Measurements from ENCODE around the gene SLC8A1.

DNA sequence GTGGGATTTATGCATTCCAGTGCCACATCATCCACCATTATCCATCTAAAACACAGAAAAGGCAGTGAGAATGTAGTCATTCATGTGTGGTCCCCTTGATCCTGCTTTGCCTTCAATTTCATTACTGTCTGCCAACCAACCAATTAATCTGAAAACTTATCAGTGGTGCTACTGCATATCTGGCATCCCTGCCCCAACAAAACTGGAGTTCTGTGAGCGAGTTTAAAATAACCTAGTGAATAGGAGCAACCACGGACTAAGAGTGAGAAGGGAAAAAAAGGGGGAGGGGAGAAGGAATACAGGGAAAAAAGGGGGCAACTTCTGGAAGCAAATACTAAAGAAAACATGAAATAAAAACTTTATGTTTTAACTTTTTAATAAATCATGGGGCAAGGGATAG lies 42.2 kb downstream of the SLC8A1 start:
- TF ChIP-seq, protein P1, sequence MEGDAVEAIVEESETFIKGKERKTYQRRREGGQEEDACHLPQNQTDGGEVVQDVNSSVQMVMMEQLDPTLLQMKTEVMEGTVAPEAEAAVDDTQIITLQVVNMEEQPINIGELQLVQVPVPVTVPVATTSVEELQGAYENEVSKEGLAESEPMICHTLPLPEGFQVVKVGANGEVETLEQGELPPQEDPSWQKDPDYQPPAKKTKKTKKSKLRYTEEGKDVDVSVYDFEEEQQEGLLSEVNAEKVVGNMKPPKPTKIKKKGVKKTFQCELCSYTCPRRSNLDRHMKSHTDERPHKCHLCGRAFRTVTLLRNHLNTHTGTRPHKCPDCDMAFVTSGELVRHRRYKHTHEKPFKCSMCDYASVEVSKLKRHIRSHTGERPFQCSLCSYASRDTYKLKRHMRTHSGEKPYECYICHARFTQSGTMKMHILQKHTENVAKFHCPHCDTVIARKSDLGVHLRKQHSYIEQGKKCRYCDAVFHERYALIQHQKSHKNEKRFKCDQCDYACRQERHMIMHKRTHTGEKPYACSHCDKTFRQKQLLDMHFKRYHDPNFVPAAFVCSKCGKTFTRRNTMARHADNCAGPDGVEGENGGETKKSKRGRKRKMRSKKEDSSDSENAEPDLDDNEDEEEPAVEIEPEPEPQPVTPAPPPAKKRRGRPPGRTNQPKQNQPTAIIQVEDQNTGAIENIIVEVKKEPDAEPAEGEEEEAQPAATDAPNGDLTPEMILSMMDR (IDR thresholded peaks at IDR 0.05): no peak
- no peak for TF ChIP-seq POLR2A (IDR thresholded peaks at IDR 0.05)

All from testis (tissue), 2 donors.